DOHH2 (cell line): ENCODE measurements around the gene NUSAP1.
"Not testable (repeated sequence)": the region's sequence is repeated elsewhere in the genome, so short reads cannot be mapped to it uniquely, and the experiment has no call there.

Source experiments
- H3F3A ChIP-seq: fragments of 200-600 bp; sonication (generic), shearing (Covaris generic); 2 replicates; pipeline ENCODE4 v1.6.0; 2016; ENCODE audit warnings: antibody characterized with exemption, mild to moderate bottlenecking; ENCODE audit not compliant: control insufficient read depth, insufficient read depth
- H3K27ac ChIP-seq: fragments of 200-600 bp; sonication (generic); 2 replicates; pipeline ENCODE4 v1.5.1; 2014; ENCODE audit warnings: low read depth, mild to moderate bottlenecking, low read length, moderate library complexity
- H3K27me3 ChIP-seq: fragments of 200-600 bp; sonication (generic); 2 replicates; pipeline ENCODE4 v1.6.1; 2014; ENCODE audit warnings: mild to moderate bottlenecking, low read length, mixed read lengths; ENCODE audit not compliant: control insufficient read depth
- H3K36me3 ChIP-seq: fragments of 200-600 bp; sonication (generic); 2 replicates; pipeline ENCODE4 v1.6.1; 2014; ENCODE audit warnings: mild to moderate bottlenecking, low read length, moderate library complexity, mixed read lengths; ENCODE audit not compliant: control insufficient read depth
- H3K4me1 ChIP-seq: fragments of 200-600 bp; sonication (generic); 2 replicates; pipeline ENCODE4 v1.6.1; 2014; ENCODE audit warnings: mild to moderate bottlenecking, low read length, mixed read lengths; ENCODE audit not compliant: control insufficient read depth
- H3K4me2 ChIP-seq: fragments of 200-600 bp; sonication (generic); 2 replicates; pipeline ENCODE4 v1.6.0; 2014; ENCODE audit warnings: mild to moderate bottlenecking, low read length, moderate library complexity
- H3K4me3 ChIP-seq: fragments of 200-600 bp; sonication (generic); 2 replicates; pipeline ENCODE4 v1.5.1; 2014; ENCODE audit warnings: mild to moderate bottlenecking, low read length, mixed read lengths
- H3K79me2 ChIP-seq: fragments of 200-600 bp; sonication (generic); 2 replicates; pipeline ENCODE4 v1.6.1; 2014; ENCODE audit warnings: mild to moderate bottlenecking, low read length, mixed read lengths; ENCODE audit not compliant: control insufficient read depth
- H3K9me2 ChIP-seq: fragments of 200-600 bp; sonication (generic); replicated peaks from 2 replicates; pipeline ENCODE4 v1.6.1; 2014; ENCODE audit warnings: mild to moderate bottlenecking, low read length, mixed read lengths; ENCODE audit not compliant: control insufficient read depth
- H3K9me3 ChIP-seq: fragments of 200-600 bp; sonication (generic); 2 replicates; pipeline ENCODE4 v1.6.1; 2014; ENCODE audit warnings: antibody characterized with exemption, low read length, mixed read lengths; ENCODE audit not compliant: control insufficient read depth, insufficient read depth
- H4K20me1 ChIP-seq: fragments of 200-600 bp; sonication (generic); 2 replicates; pipeline ENCODE4 v1.6.0; 2014; ENCODE audit warnings: low read depth, mild to moderate bottlenecking, antibody characterized with exemption, low read length, moderate library complexity; ENCODE audit not compliant: control insufficient read depth, insufficient read depth
- CTCF ChIP-seq: fragments of 200-600 bp; sonication (generic); IDR thresholded peaks from one replicate; pipeline ENCODE4 v1.5.1; 2014; ENCODE audit warnings: antibody characterized with exemption, mild to moderate bottlenecking, low read depth, low read length; ENCODE audit not compliant: poor library complexity, severe bottlenecking
- EZH2phosphoT487 ChIP-seq: fragments of 200-600 bp; sonication (generic); IDR thresholded peaks from 2 replicates; pipeline ENCODE4 v1.6.1; 2017; ENCODE audit warnings: borderline replicate concordance, mild to moderate bottlenecking, antibody characterized with exemption, low read length, moderate library complexity, mixed read lengths

The NUSAP1 gene

DNA sequence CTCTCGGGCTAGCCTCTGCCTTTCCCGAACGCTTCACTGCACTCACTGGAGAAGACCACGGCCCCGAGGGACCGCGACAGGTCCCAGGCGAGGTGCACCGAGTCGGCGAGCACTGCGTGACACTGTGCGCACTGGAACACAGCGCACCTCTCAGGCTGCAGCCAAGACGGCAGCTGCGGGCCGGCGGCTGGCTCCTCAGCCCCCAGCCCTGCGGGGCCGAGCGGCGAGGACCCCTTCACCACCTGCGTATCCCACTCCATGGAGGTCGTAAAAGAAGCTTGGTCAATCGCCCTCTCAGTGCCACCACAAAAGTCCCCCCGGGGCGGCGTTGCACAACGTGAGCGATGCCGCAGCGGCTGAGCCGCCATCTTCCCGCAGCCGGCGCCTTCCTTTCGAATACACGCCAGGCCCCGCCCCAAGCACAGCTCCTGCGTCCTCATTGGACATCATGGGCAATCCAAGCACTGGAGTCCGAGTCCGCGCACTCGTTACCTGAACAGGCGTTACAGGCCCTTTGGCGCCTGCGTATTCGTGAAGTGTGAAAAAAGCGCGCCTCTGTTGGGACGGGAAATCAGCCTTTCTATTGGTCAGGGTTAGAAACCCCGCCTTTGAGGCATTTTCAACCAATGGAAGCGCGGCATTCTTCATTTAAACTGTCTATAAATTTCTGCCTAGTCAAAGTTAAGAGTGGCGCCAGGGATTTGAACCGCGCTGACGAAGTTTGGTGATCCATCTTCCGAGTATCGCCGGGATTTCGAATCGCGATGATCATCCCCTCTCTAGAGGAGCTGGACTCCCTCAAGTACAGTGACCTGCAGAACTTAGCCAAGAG, at the start of gene NUSAP1, which contains the start of gene OIP5:
TSS of gene NUSAP1 (plus strand) at position 688 of the 832 bp plus-strand sequence. CDS start at position 765, 77 bp downstream.
TSS of gene OIP5 (minus strand) at position 398 of the 832 bp plus-strand sequence. CDS start at position 368, 30 bp downstream.
- Histone ChIP-seq H3K36me3 (peaks cover 42% of the 10 kb centered on the region), H3K4me1 (peaks cover 25% of the 10 kb centered on the region), H3K27ac (peak within 1 kb of the TSS; percentile 89), H3K9me2 (no peaks in the 10 kb centered on the region), H3K4me3 (peak within 1 kb of the TSS; percentile 94), H3K27me3 (no peaks in the 10 kb centered on the region), H3K79me2 (peaks cover 73% of the 10 kb centered on the region), H3F3A (peaks cover 3% of the 10 kb centered on the region; the same call in 1 of the 2 replicates), H3K4me2 (peak within 1 kb of the TSS; percentile 85), H4K20me1 (peaks cover 15% of the 10 kb centered on the region; the same call in 1 of the 2 replicates), H3K9me3 (no peaks in the 10 kb centered on the region)
- TF ChIP-seq CTCF (peak; percentile 60), EZH2phosphoT487 (no peak)

DNA sequence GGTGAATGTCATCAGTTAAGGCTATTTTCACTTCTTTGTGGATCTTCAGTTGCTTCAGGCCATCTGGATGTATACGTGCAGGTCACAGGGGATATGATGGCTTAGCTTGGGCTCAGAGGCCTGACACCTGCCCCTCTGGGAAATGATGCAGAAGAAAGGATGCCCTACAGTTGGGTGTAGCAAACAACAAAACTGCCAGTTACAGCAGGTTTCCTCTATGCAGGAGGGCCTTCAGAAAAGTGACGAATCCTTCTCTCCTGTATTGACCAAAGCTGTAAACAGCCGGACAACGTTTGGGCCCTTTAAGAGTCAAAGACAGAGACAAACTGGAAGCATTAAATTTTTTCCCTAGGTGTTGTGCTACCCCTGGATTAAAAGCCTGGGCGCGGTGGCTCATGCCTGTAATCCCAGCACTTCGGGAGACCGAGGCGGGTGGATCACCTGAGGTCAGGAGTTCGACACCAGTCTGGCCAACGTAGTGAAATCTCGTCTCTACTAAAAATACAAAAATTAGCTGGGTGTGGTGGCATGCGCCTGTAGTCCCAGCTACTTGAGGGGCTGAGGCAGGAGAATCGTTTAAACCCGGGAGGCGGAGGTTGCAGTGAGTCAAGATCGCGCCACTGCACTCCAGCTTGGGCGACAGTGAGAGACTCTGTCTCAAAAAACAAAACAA, 49.6 kb upstream of the NUSAP1 start:
- Histone ChIP-seq H3K36me3 (peaks cover 50% of the 10 kb centered on the region), H3F3A (peaks cover 12% of the 10 kb centered on the region), H3K79me2 (peaks cover 43% of the 10 kb centered on the region), H3K4me2 (peak overlapping the region; percentile 64), H3K27ac (peak overlapping the region; percentile 93), H3K4me3 (peak overlapping the region; percentile 92), H3K4me1 (peaks cover 44% of the 10 kb centered on the region)
- not testable (repeated sequence) for H4K20me1 ChIP-seq, H3K9me2 ChIP-seq, H3K9me3 ChIP-seq, H3K27me3 ChIP-seq

- TF ChIP-seq EZH2phosphoT487, result no peak
- TF ChIP-seq CTCF, result no peak
- Histone ChIP-seq H3K36me3 (peaks cover 54% of the 10 kb centered on the region), H3K4me1 (peaks cover 51% of the 10 kb centered on the region), H3K4me2 (peak overlapping the region; percentile 64), H3K27me3 (no peaks in the 10 kb centered on the region), H3F3A (peaks cover 12% of the 10 kb centered on the region), H3K27ac (peak overlapping the region; percentile 93), H3K4me3 (peak overlapping the region; percentile 92), H4K20me1 (no peaks in the 10 kb centered on the region), H3K9me2 (no peaks in the 10 kb centered on the region), H3K9me3 (no peaks in the 10 kb centered on the region), H3K79me2 (peaks cover 50% of the 10 kb centered on the region)
Measured at GRCh38 chr15:41283653-41284426, 48.8 kb upstream of the NUSAP1 start.
